HepG2 (cell line): ENCODE results near the gene NPAS2. TPM values are rescaled to one million over a fixed set of nuclear protein-coding genes. Genes with fewer than 3 reads are reported as not detected.

Experiments
- KAT2B ChIP-seq: fragments of 150-350 bp; IDR thresholded peaks from 2 replicates; pipeline ENCODE4 v1.6.1; 2014; ENCODE audit warnings: low read depth, low read length, borderline replicate concordance
- NFIB ChIP-seq: sonication (generic); formaldehyde crosslinking; IDR thresholded peaks from 2 replicates; pipeline ENCODE4 v1.9.0; 2021; ENCODE audit warnings: missing genetic modification reagents, mild to moderate bottlenecking, borderline replicate concordance
- PTBP1 ChIP-seq: fragments of 200-400 bp; formaldehyde crosslinking; IDR thresholded peaks from 2 replicates; pipeline ENCODE4 v1.6.1; 2018; ENCODE audit warnings: low read length, low read depth; ENCODE audit not compliant: poor library complexity, severe bottlenecking
- RAD21 ChIP-seq: fragments of 450-650 bp; formaldehyde crosslinking; IDR thresholded peaks from 2 replicates; pipeline ENCODE4 v1.5.0; 2020; ENCODE audit warnings: mild to moderate bottlenecking
- ZNF552 ChIP-seq: sonication (generic); formaldehyde crosslinking; IDR thresholded peaks from 2 replicates; pipeline ENCODE4 v1.9.0; 2022; ENCODE audit warnings: missing genetic modification reagents, mild to moderate bottlenecking, borderline replicate concordance
- ZNF672 ChIP-seq: sonication (generic); formaldehyde crosslinking; IDR thresholded peaks from 2 replicates; pipeline ENCODE4 v1.8.1; 2022; ENCODE audit warnings: missing genetic modification reagents
- polyA plus RNA-seq, 8 experiments: library from polyadenylated mRNA; depleted of rRNA in 3 of 8; stranded (reverse) in 7 of 8; unstranded in 1 of 8; fragments of >200 nt; fragmentation: Illumina TruSeq in 4 of 8; extraction: Trizol in 4 of 8; gene quantifications; 2 replicates each; pipeline versions ENCODE4 v1.2.1 to v1.2.3, GENCODE V29; 2011 to 2016; ENCODE audit warnings: low read depth in 4 of 8, missing spikeins in 1 of 8, mixed read lengths in 1 of 8; ENCODE audit not compliant: insufficient read depth in 1 of 8
- total RNA-seq, 5 experiments: library from RNA; depleted of rRNA; stranded (reverse); fragments of >200 nt; fragmentation: Illumina TruSeq; extraction: Trizol; gene quantifications; 2 replicates each; pipeline ENCODE4 v1.2.3, GENCODE V29; 2016; ENCODE audit warnings: low read depth in 1 of 5
- TF ChIP-seq, protein P1 (sequence below): sonication (generic); formaldehyde crosslinking; IDR thresholded peaks from 2 replicates; pipeline ENCODE4 v1.4.0; 2020; ENCODE audit warnings: missing genetic modification reagents, borderline replicate concordance
- TF ChIP-seq, protein P2 (sequence below): sonication (generic); formaldehyde crosslinking; IDR thresholded peaks from 2 replicates; pipeline ENCODE4 v1.4.0; 2020; ENCODE audit warnings: missing genetic modification reagents, mild to moderate bottlenecking, borderline replicate concordance
- TF ChIP-seq, protein P3 (sequence below): sonication (generic); formaldehyde crosslinking; IDR thresholded peaks from 2 replicates; pipeline ENCODE4 v1.4.0; 2020; ENCODE audit warnings: missing genetic modification reagents
- TF ChIP-seq, protein P4 (sequence below): sonication (generic); formaldehyde crosslinking; IDR thresholded peaks from 2 replicates; pipeline ENCODE4 v1.4.0; 2020; ENCODE audit warnings: mild to moderate bottlenecking, missing genetic modification reagents
- TF ChIP-seq, protein P5 (sequence below): sonication (generic); formaldehyde crosslinking; IDR thresholded peaks from 2 replicates; pipeline ENCODE4 v1.5.1; 2020; ENCODE audit warnings: mild to moderate bottlenecking, missing genetic modification reagents, moderate library complexity
- TF ChIP-seq, protein P6 (sequence below): sonication (generic); formaldehyde crosslinking; IDR thresholded peaks from 2 replicates; pipeline ENCODE4 v1.4.0; 2020; ENCODE audit warnings: missing genetic modification reagents, borderline replicate concordance

The NPAS2 gene
- total and polyA plus RNA-seq, 2 of the 13 experiments (the other 11 are each of a cell fraction or from before 2014, with no cell fraction given), result 14.8 to 37.5 TPM

DNA sequence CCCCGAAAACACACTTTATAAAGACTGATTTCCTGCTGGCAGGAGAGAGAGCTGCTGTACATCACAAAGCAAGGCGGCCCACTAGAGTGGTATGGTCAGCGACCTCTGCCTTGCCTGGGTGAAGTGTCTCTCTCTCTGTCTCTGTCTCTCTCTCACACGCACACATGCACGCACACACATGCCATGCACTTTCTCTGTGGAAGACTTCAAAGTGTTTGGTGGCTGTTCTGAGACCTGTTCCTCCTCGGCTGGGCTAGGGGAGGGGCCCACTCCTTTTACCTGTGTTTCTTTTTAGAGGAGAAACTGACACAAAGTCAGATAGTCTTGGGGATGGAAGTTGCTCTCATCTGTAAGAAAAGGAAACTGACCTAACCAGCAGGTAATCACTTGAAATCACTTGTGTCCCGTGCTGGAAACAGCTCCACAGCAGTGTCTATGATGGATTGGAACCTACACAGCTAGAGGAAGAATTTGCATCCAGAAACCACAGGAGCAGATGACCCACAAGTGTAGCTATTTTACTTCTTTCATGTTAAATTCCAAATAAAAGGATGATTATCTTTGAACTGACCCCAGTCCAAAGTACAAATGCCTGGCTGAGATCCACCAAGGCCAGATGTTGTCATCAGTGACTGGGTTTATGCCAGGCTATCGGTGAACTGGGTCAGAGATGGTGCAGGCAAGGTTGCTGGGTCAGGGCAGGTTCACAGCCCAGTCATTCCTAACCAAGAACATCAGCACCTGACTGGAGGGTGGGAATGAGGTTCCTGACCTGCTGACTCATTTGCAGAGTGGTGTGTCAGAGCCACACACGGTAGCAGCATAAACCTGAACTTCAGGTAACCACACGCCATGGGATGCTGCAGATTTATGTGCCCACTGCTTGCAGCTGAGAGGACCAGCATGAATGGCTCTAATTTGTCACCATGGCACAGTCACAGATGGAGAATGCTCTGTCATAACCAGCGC lies 63.0 kb downstream of the NPAS2 start (continued):
- TF ChIP-seq, protein P1, sequence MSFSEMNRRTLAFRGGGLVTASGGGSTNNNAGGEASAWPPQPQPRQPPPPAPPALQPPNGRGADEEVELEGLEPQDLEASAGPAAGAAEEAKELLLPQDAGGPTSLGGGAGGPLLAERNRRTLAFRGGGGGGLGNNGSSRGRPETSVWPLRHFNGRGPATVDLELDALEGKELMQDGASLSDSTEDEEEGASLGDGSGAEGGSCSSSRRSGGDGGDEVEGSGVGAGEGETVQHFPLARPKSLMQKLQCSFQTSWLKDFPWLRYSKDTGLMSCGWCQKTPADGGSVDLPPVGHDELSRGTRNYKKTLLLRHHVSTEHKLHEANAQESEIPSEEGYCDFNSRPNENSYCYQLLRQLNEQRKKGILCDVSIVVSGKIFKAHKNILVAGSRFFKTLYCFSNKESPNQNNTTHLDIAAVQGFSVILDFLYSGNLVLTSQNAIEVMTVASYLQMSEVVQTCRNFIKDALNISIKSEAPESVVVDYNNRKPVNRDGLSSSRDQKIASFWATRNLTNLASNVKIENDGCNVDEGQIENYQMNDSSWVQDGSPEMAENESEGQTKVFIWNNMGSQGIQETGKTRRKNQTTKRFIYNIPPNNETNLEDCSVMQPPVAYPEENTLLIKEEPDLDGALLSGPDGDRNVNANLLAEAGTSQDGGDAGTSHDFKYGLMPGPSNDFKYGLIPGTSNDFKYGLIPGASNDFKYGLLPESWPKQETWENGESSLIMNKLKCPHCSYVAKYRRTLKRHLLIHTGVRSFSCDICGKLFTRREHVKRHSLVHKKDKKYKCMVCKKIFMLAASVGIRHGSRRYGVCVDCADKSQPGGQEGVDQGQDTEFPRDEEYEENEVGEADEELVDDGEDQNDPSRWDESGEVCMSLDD (CRISPR knock-in tag), result no peak
- TF ChIP-seq KAT2B (no peak), ZNF672 (CRISPR knock-in tag) (no peak), NFIB (no peak), ZNF552 (CRISPR knock-in tag) (no peak), PTBP1 (no peak), RAD21 (CRISPR knock-in tag) (no peak)
- TF ChIP-seq, protein P2, sequence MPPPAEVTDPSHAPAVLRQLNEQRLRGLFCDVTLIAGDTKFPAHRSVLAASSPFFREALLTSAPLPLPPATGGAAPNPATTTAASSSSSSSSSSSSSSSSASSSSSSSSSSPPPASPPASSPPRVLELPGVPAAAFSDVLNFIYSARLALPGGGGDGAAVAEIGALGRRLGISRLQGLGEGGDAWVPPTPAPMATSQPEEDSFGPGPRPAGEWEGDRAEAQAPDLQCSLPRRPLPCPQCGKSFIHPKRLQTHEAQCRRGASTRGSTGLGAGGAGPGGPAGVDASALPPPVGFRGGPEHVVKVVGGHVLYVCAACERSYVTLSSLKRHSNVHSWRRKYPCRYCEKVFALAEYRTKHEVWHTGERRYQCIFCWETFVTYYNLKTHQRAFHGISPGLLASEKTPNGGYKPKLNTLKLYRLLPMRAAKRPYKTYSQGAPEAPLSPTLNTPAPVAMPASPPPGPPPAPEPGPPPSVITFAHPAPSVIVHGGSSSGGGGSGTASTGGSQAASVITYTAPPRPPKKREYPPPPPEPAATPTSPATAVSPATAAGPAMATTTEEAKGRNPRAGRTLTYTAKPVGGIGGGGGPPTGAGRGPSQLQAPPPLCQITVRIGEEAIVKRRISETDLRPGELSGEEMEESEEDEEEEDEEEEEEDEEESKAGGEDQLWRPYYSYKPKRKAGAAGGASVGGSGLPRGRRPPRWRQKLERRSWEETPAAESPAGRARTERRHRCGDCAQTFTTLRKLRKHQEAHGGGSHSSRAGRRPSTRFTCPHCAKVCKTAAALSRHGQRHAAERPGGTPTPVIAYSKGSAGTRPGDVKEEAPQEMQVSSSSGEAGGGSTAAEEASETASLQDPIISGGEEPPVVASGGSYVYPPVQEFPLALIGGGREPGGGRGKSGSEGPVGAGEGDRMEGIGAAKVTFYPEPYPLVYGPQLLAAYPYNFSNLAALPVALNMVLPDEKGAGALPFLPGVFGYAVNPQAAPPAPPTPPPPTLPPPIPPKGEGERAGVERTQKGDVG (CRISPR knock-in tag), result peak; percentile 19; the same call in 1 of the 2 replicates
- TF ChIP-seq, protein P3, sequence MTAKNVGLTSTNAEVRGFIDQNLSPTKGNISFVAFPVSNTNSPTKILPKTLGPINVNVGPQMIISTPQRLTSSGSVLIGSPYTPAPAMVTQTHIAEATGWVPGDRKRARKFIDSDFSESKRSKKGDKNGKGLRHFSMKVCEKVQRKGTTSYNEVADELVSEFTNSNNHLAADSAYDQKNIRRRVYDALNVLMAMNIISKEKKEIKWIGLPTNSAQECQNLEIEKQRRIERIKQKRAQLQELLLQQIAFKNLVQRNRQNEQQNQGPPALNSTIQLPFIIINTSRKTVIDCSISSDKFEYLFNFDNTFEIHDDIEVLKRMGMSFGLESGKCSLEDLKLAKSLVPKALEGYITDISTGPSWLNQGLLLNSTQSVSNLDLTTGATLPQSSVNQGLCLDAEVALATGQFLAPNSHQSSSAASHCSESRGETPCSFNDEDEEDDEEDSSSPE (CRISPR knock-in tag), result no peak
- TF ChIP-seq, protein P4, sequence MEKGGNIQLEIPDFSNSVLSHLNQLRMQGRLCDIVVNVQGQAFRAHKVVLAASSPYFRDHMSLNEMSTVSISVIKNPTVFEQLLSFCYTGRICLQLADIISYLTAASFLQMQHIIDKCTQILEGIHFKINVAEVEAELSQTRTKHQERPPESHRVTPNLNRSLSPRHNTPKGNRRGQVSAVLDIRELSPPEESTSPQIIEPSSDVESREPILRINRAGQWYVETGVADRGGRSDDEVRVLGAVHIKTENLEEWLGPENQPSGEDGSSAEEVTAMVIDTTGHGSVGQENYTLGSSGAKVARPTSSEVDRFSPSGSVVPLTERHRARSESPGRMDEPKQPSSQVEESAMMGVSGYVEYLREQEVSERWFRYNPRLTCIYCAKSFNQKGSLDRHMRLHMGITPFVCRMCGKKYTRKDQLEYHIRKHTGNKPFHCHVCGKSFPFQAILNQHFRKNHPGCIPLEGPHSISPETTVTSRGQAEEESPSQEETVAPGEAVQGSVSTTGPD (CRISPR knock-in tag), result peak; percentile 71; the same call in 1 of the 2 replicates
- TF ChIP-seq, protein P5, sequence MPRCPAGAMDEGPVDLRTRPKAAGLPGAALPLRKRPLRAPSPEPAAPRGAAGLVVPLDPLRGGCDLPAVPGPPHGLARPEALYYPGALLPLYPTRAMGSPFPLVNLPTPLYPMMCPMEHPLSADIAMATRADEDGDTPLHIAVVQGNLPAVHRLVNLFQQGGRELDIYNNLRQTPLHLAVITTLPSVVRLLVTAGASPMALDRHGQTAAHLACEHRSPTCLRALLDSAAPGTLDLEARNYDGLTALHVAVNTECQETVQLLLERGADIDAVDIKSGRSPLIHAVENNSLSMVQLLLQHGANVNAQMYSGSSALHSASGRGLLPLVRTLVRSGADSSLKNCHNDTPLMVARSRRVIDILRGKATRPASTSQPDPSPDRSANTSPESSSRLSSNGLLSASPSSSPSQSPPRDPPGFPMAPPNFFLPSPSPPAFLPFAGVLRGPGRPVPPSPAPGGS (CRISPR knock-in tag), result no peak
- TF ChIP-seq, protein P6, sequence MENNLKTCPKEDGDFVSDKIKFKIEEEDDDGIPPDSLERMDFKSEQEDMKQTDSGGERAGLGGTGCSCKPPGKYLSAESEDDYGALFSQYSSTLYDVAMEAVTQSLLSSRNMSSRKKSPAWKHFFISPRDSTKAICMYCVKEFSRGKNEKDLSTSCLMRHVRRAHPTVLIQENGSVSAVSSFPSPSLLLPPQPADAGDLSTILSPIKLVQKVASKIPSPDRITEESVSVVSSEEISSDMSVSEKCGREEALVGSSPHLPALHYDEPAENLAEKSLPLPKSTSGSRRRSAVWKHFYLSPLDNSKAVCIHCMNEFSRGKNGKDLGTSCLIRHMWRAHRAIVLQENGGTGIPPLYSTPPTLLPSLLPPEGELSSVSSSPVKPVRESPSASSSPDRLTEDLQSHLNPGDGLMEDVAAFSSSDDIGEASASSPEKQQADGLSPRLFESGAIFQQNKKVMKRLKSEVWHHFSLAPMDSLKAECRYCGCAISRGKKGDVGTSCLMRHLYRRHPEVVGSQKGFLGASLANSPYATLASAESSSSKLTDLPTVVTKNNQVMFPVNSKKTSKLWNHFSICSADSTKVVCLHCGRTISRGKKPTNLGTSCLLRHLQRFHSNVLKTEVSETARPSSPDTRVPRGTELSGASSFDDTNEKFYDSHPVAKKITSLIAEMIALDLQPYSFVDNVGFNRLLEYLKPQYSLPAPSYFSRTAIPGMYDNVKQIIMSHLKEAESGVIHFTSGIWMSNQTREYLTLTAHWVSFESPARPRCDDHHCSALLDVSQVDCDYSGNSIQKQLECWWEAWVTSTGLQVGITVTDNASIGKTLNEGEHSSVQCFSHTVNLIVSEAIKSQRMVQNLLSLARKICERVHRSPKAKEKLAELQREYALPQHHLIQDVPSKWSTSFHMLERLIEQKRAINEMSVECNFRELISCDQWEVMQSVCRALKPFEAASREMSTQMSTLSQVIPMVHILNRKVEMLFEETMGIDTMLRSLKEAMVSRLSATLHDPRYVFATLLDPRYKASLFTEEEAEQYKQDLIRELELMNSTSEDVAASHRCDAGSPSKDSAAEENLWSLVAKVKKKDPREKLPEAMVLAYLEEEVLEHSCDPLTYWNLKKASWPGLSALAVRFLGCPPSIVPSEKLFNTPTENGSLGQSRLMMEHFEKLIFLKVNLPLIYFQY (CRISPR knock-in tag), result peak; percentile 99
